Neural cell (in vitro differentiated cells): ENCODE data around the gene LRRC58.

ENCODE experiments used
- POLR2AphosphoS5 ChIP-seq: IDR thresholded peaks from 2 replicates; pipeline ENCODE4 v1.6.1; 2012
- TAF1 ChIP-seq: IDR thresholded peaks from 2 replicates; pipeline ENCODE4 v1.6.1; 2012; ENCODE audit warnings: low read depth

DNA sequence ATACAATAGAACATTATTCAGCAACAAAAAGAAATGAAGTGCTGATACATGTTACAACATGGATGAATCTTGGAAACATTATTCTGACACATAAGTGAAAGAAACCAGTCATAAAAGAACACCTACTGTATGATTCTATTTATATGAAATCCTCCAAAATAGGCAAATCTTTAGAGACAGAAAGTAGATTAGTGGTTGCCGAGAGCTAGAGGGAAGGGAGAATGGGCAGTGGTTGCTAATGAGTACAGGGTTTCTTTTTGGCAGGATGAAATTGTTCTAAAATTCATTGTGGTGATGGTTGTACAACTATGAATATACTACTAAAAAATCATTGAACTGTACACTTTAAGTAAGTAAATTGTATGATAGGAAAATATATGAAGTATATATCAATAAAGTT is 6.3 kb upstream of the LRRC58 start:
- no peak for TF ChIP-seq POLR2AphosphoS5
- no peak for TF ChIP-seq TAF1
